CD14-positive monocyte (primary cell): ENCODE results near the gene ADAM22. TPM values are rescaled to one million over a fixed set of nuclear protein-coding genes. Genes with fewer than 3 reads are reported as not detected.

Experiments
- DNase-seq, 3 donors: peaks; one replicate each; pipeline ENCODE4 v3.0.0-alpha.2; 2011 to 2022
- H2AFZ ChIP-seq: 2 replicates; pipeline ENCODE4 v1.6.0; 2012; ENCODE audit warnings: mild to moderate bottlenecking, low read depth, low read length, inconsistent platforms; ENCODE audit not compliant: insufficient read depth, poor library complexity, severe bottlenecking
- H3K27ac ChIP-seq, 2 donors: 1 replicate in 1 of 2; 2 replicates in 1 of 2; pipeline ENCODE4 v1.5.1; 2012 to 2013; ENCODE audit warnings: low read length in 2 of 2, control low read depth in 1 of 2, inconsistent platforms in 1 of 2, low read depth in 1 of 2, mild to moderate bottlenecking in 1 of 2
- H3K27me3 ChIP-seq, 2 donors: one replicate each; pipeline versions ENCODE4 v1.6.0 to v1.6.1; 2011 to 2013; ENCODE audit warnings: low read length in 2 of 2; ENCODE audit not compliant: control insufficient read depth in 2 of 2, insufficient read depth in 2 of 2
- H3K36me3 ChIP-seq, 2 donors: replicated peaks in 1 of 2; 1 replicate in 1 of 2; 2 replicates in 1 of 2; pipeline versions ENCODE4 v1.5.1 to v1.6.1; 2012 to 2013; ENCODE audit warnings: low read length in 2 of 2, control low read depth in 1 of 2, inconsistent platforms in 1 of 2, mild to moderate bottlenecking in 1 of 2; ENCODE audit not compliant: insufficient read depth in 2 of 2, control insufficient read depth in 1 of 2
- H3K4me1 ChIP-seq, 2 donors: 1 replicate in 1 of 2; 2 replicates in 1 of 2; pipeline versions ENCODE4 v1.5.1 to v1.6.1; 2012 to 2013; ENCODE audit warnings: low read length in 2 of 2, control low read depth in 1 of 2, inconsistent platforms in 1 of 2, mild to moderate bottlenecking in 1 of 2, moderate library complexity in 1 of 2; ENCODE audit not compliant: insufficient read depth in 2 of 2, control insufficient read depth in 1 of 2
- H3K4me2 ChIP-seq: replicated peaks from 2 replicates; pipeline ENCODE3; 2012; ENCODE audit warnings: low read length, moderate library complexity, mild to moderate bottlenecking; ENCODE audit not compliant: poor library complexity, severe bottlenecking; ENCODE audit errors: extremely low read depth
- H3K4me3 ChIP-seq, 3 experiments: fragments of 200-600 bp in 1 of 3; sonication (generic) in 1 of 3; replicated peaks in 1 of 3; 1 replicate in 2 of 3; 2 replicates in 1 of 3; pipeline ENCODE4 v1.5.1; 2011 to 2013; ENCODE audit warnings: low read length in 3 of 3, mild to moderate bottlenecking in 3 of 3, control low read depth in 2 of 3, low read depth in 2 of 3, inconsistent platforms in 1 of 3, moderate library complexity in 1 of 3
- H3K79me2 ChIP-seq: 2 replicates; pipeline ENCODE4 v1.6.0; 2012; ENCODE audit warnings: mild to moderate bottlenecking, control low read depth, inconsistent platforms, low read length, moderate library complexity; ENCODE audit not compliant: insufficient read depth
- H3K9ac ChIP-seq: 2 replicates; pipeline ENCODE4 v1.6.0; 2017; ENCODE audit warnings: low read length, mild to moderate bottlenecking; ENCODE audit not compliant: insufficient read depth, poor library complexity, severe bottlenecking
- H3K9me3 ChIP-seq, 2 donors: replicated peaks in 1 of 2; 1 replicate in 1 of 2; 2 replicates in 1 of 2; pipeline versions ENCODE4 v1.5.1 to v1.6.1; 2012 to 2013; ENCODE audit warnings: low read length in 2 of 2, control low read depth in 1 of 2; ENCODE audit not compliant: control insufficient read depth in 1 of 2, insufficient read depth in 1 of 2
- H4K20me1 ChIP-seq: 2 replicates; pipeline ENCODE4 v1.6.0; 2012; ENCODE audit warnings: mild to moderate bottlenecking, low read length, control low read depth, moderate library complexity; ENCODE audit not compliant: insufficient read depth
- H3K27ac Mint-ChIP-seq, 7 donors: one replicate each; pipeline ENCODE4 v1.8.0; 2020; ENCODE audit warnings: mild to moderate bottlenecking in 7 of 7, mixed read lengths in 7 of 7, moderate library complexity in 6 of 7, inconsistent platforms in 2 of 7
- H3K27me3 Mint-ChIP-seq, 3 donors: one replicate each; pipeline ENCODE4 v1.8.0; 2021 to 2022; ENCODE audit warnings: low read depth in 3 of 3, mild to moderate bottlenecking in 3 of 3, mixed read lengths in 3 of 3, moderate library complexity in 3 of 3, inconsistent platforms in 1 of 3
- H3K36me3 Mint-ChIP-seq, 2 donors: one replicate each; pipeline ENCODE4 v1.8.0; 2020; ENCODE audit warnings: mixed read lengths in 2 of 2, inconsistent platforms in 1 of 2, mild to moderate bottlenecking in 1 of 2
- H3K4me1 Mint-ChIP-seq: one replicate; pipeline ENCODE4 v1.8.0; 2020; ENCODE audit warnings: mild to moderate bottlenecking, mixed read lengths
- H3K4me3 Mint-ChIP-seq, 2 donors: one replicate each; pipeline ENCODE4 v1.8.0; 2020; ENCODE audit warnings: mild to moderate bottlenecking in 2 of 2, mixed read lengths in 2 of 2, moderate library complexity in 1 of 2
- H3K9me3 Mint-ChIP-seq, 7 donors: one replicate each; pipeline ENCODE4 v1.8.0; 2020 to 2022; ENCODE audit warnings: mixed read lengths in 7 of 7, mild to moderate bottlenecking in 6 of 7, moderate library complexity in 6 of 7, inconsistent platforms in 2 of 7
- CTCF ChIP-seq: fragments of 200-600 bp; IDR thresholded peaks from one replicate; pipeline ENCODE4 v1.8.0; 2022; ENCODE audit warnings: antibody characterized with exemption, mild to moderate bottlenecking
- WGBS: methylation state at CpG from one replicate; pipeline ENCODE4 v1.1.5; 2013; ENCODE audit warnings: missing lambda C conversion rate; ENCODE audit not compliant: insufficient coverage; 5-methylcytosine and 5-hydroxymethylcytosine counted together
- intact Hi-C, 2 donors: fragments of 100-400 bp; cut with micrococcal nuclease; formaldehyde crosslinking; loops; one replicate each; pipeline versions ENCODE4 v1.15.0 to v1.15.1; 2023
- polyA plus RNA-seq, 3 donors: library from polyadenylated mRNA; depleted of rRNA in 1 of 3; unstranded in 2 of 3; stranded (reverse) in 1 of 3; fragments of 300-500 nt in 2 of 3; fragments of >200 nt in 1 of 3; fragmentation: Illumina TruSeq in 2 of 3; gene quantifications; 1 replicate in 2 of 3; 2 replicates in 1 of 3; pipeline ENCODE4 v1.2.3, GENCODE V29; 2012 to 2021

ADAM22 gene
- polyA plus RNA-seq, 3 donors: 0.01 to 0.17 TPM; not detected in 1

GRCh38 chr7:88215295-88215694, 281.2 kb downstream of the ADAM22 start:
- no peak for TF ChIP-seq CTCF
- Histone ChIP-seq H3K27ac (peak overlapping the region in 1 of 2 donors; percentile 6), H3K4me1 (peaks cover 14 to 21% of the 10 kb centered on the region in 2 donors), H3K36me3 (peaks cover 52 to 67% of the 10 kb centered on the region in 2 donors), H3K9me3 (no peaks in the 10 kb centered on the region), H2AFZ (no peak overlapping the region), H3K4me2 (no peak overlapping the region), H3K27me3 (no peaks in the 10 kb centered on the region), H4K20me1 (peaks cover 28% of the 10 kb centered on the region), H3K9ac (no peak overlapping the region), H3K4me3 (no peak overlapping the region), H3K79me2 (peaks cover 44% of the 10 kb centered on the region)
- Mint-ChIP-seq H3K9me3 (no peaks in the 10 kb centered on the region), H3K27ac (no peak overlapping the region), H3K4me3 (no peak overlapping the region), H3K27me3 (no peaks in the 10 kb centered on the region), H3K4me1 (peaks cover 28% of the 10 kb centered on the region), H3K36me3 (peaks cover 43 to 46% of the 10 kb centered on the region in 2 donors)
- intact Hi-C loops: no loop called here
- no peak for DNase-seq
- WGBS: no CpG with 5 or more reads among the region's 2 CpGs

- Mint-ChIP-seq H3K27me3 (no peaks in the 10 kb centered on the region), H3K4me3 (no peak overlapping the region), H3K9me3 (no peaks in the 10 kb centered on the region), H3K36me3 (peaks cover 38 to 39% of the 10 kb centered on the region in 2 donors), H3K4me1 (peaks cover 37% of the 10 kb centered on the region), H3K27ac (peak overlapping the region in 2 of 7 donors; percentile 26 to 65)
- TF ChIP-seq CTCF: no peak
- Histone ChIP-seq H3K9ac (no peak overlapping the region), H3K4me3 (no peak overlapping the region), H3K36me3 (peaks cover 45 to 58% of the 10 kb centered on the region in 2 donors), H3K9me3 (no peaks in the 10 kb centered on the region), H2AFZ (no peak overlapping the region), H4K20me1 (peaks cover 28% of the 10 kb centered on the region), H3K79me2 (peaks cover 44% of the 10 kb centered on the region), H3K4me2 (no peak overlapping the region), H3K4me1 (peaks cover 23 to 31% of the 10 kb centered on the region in 2 donors), H3K27me3 (no peaks in the 10 kb centered on the region), H3K27ac (no peak overlapping the region)
- no peak for DNase-seq
- intact Hi-C loops: no loop called here
Measured at GRCh38 chr7:88216276-88216675, 282.2 kb downstream of the ADAM22 start.
